A673 (cell line): ENCODE data around the gene ATG14. TPM values are rescaled to one million over a fixed set of nuclear protein-coding genes. Genes with fewer than 3 reads are reported as not detected.

Experiments used
- BruUV-seq: library from RNA; stranded (reverse); fragments of 400-500 nt; replicated peaks from 2 replicates; lab custom pipeline; 2021; lab: Mats Ljungman, UMichigan
- CTCF ChIA-PET: fragments of 300-600 bp; sonication (Branson Sonifier 250); formaldehyde crosslinking; loops from one replicate; lab custom pipeline; 2022; ENCODE audit warnings: antibody characterized with exemption; lab: Charles Lee
- POLR2A ChIA-PET: fragments of 300-600 bp; sonication (Branson Sonifier 250); formaldehyde crosslinking; loops from one replicate; lab custom pipeline; 2022; ENCODE audit warnings: antibody characterized with exemption; ENCODE audit not compliant: low non-redundant PET; lab: Charles Lee
- DNase-seq: peaks from one replicate; pipeline ENCODE4 v3.0.0-alpha.2; 2015; ENCODE audit warnings: low spot score
- H3K27ac ChIP-seq: fragments of 200-600 bp; sonication (generic); 2 replicates; pipeline ENCODE4 v1.5.1; 2016; ENCODE audit warnings: mixed run types, low read depth, mild to moderate bottlenecking, mixed read lengths, antibody characterized with exemption, low read length; ENCODE audit not compliant: poor library complexity, severe bottlenecking
- H3K27me3 ChIP-seq: fragments of 200-600 bp; sonication (generic); replicated peaks from 2 replicates; pipeline ENCODE4 v1.6.1; 2017; ENCODE audit warnings: mixed run types, low read depth, mild to moderate bottlenecking, mixed read lengths, antibody characterized with exemption, low read length; ENCODE audit not compliant: insufficient read depth, poor library complexity
- H3K36me3 ChIP-seq: fragments of 200-600 bp; sonication (generic); 2 replicates; pipeline ENCODE4 v1.6.1; 2016; ENCODE audit warnings: mixed run types, mild to moderate bottlenecking, mixed read lengths, antibody characterized with exemption, low read length; ENCODE audit not compliant: insufficient read depth, poor library complexity, severe bottlenecking
- H3K4me1 ChIP-seq: fragments of 200-600 bp; sonication (generic); 2 replicates; pipeline ENCODE4 v1.6.1; 2017; ENCODE audit warnings: mixed run types, mild to moderate bottlenecking, mixed read lengths, antibody characterized with exemption, low read length; ENCODE audit not compliant: insufficient read depth, poor library complexity, severe bottlenecking
- H3K4me3 ChIP-seq: fragments of 200-600 bp; sonication (generic); 2 replicates; pipeline ENCODE4 v1.5.1; 2016; ENCODE audit warnings: low read depth, mixed run types, mild to moderate bottlenecking, mixed read lengths, low read length; ENCODE audit not compliant: poor library complexity, severe bottlenecking
- H3K9me3 ChIP-seq: fragments of 200-600 bp; sonication (generic); 2 replicates; pipeline ENCODE4 v1.6.1; 2016; ENCODE audit warnings: mixed run types, low read depth, mild to moderate bottlenecking, mixed read lengths, antibody characterized with exemption, low read length; ENCODE audit not compliant: poor library complexity, severe bottlenecking
- CTCF ChIP-seq: fragments of 300-800, 200-600 bp; sonication (generic); conservative IDR thresholded peaks from 2 replicates; pipeline ENCODE4 v1.5.1; 2017; ENCODE audit warnings: low read depth, mild to moderate bottlenecking, antibody characterized with exemption, low read length, moderate library complexity, mixed read lengths
- EZH2 ChIP-seq: fragments of 200-600 bp; sonication (generic); IDR thresholded peaks from 2 replicates; pipeline ENCODE4 v1.6.1; 2017; ENCODE audit warnings: borderline replicate concordance, low read depth, mild to moderate bottlenecking, mixed read lengths, antibody characterized with exemption, low read length; ENCODE audit not compliant: poor library complexity, severe bottlenecking
- intact Hi-C: fragments of 100-400 bp; cut with micrococcal nuclease; formaldehyde crosslinking; loops from one replicate; pipeline ENCODE4 v1.10.0; 2022; ENCODE audit not compliant: unreplicated experiment
- total RNA-seq: library from RNA; stranded (reverse); gene quantifications from 2 replicates; pipeline ENCODE4 v1.2.3, GENCODE V29; 2021

ATG14 gene
- total RNA-seq, 1 experiment from 2014 or later, result 10.4 TPM

- ChIA-PET CTCF (interaction anchor here (0.9 kb wide), 1 partner anchor 12 kb away, joined by 5 read pairs; no protein-coding TSS in a partner anchor), POLR2A (no interaction called here)
- Histone ChIP-seq H3K27me3 (no peaks in the 10 kb centered on the region), H3K27ac (no peak overlapping the region), H3K36me3 (no peaks in the 10 kb centered on the region), H3K4me3 (no peak overlapping the region), H3K9me3 (no peaks in the 10 kb centered on the region), H3K4me1 (no peaks in the 10 kb centered on the region)
- DNase-seq, result no peak
- intact Hi-C loops, result loop anchor here (5.0 kb wide), 1 partner anchor 342 kb away; no protein-coding TSS in a partner anchor
- BruUV-seq, result no TSS peak
- TF ChIP-seq EZH2 (no peak), CTCF (no peak)
These were observed 22.5 kb upstream of the ATG14 start for GRCh38 chr14:55433880-55434804.

- TF ChIP-seq CTCF (no peak), EZH2 (no peak)
- Histone ChIP-seq H3K27me3 (no peaks in the 10 kb centered on the region), H3K36me3 (no peaks in the 10 kb centered on the region), H3K4me3 (no peak overlapping the region), H3K9me3 (no peaks in the 10 kb centered on the region), H3K4me1 (no peaks in the 10 kb centered on the region), H3K27ac (no peak overlapping the region)
- CTCF ChIA-PET, result no interaction called here
- intact Hi-C loops, result loop anchor here (5.0 kb wide), 1 partner anchor 340 kb away; no protein-coding TSS in a partner anchor
- BruUV-seq, result no TSS peak
- POLR2A ChIA-PET, result interaction anchor here (0.6 kb wide), 1 partner anchor 349 kb away, joined by 4 read pairs; no protein-coding TSS in a partner anchor
- no peak for DNase-seq
These were observed 21.0 kb upstream of the ATG14 start for GRCh38 chr14:55432628-55433027.

- no TSS peak for BruUV-seq
- Histone ChIP-seq H3K9me3 (no peaks in the 10 kb centered on the region), H3K4me1 (no peaks in the 10 kb centered on the region), H3K4me3 (no peak overlapping the region), H3K36me3 (no peaks in the 10 kb centered on the region), H3K27ac (no peak overlapping the region), H3K27me3 (no peaks in the 10 kb centered on the region)
- TF ChIP-seq EZH2 (no peak), CTCF (peak; percentile 58)
- intact Hi-C loops, result loop anchor here (5.0 kb wide), 1 partner anchor 338 kb away; no protein-coding TSS in a partner anchor
- DNase-seq, result peak; percentile 72
- ChIA-PET POLR2A (interaction anchor here (0.7 kb wide), 1 partner anchor 151 kb away, joined by 12 read pairs; no protein-coding TSS in a partner anchor), CTCF (no interaction called here)
These were observed 18.5 kb upstream of the ATG14 start for GRCh38 chr14:55430024-55430690.
